Ureter (tissue), 1 donor: ENCODE measurements around the gene TAS1R1. TPM values are rescaled to one million over a fixed set of nuclear protein-coding genes. Genes with fewer than 3 reads are reported as not detected.
"Not testable (repeated sequence)": the region's sequence is repeated elsewhere in the genome, so short reads cannot be mapped to it uniquely, and the experiment has no call there.

Source experiments
- DNase-seq: peaks from one replicate; pipeline ENCODE4 v3.0.0-alpha.2; 2020; ENCODE audit warnings: low spot score
- total RNA-seq: library from RNA; stranded (reverse); gene quantifications from one replicate; pipeline ENCODE4 v1.2.4, GENCODE V29; 2023
- donor health status: DM: yes; HTN: yes; CAD: no.

TAS1R1 gene
- total RNA-seq, 1 donor from 2014 or later, result not detected

DNA sequence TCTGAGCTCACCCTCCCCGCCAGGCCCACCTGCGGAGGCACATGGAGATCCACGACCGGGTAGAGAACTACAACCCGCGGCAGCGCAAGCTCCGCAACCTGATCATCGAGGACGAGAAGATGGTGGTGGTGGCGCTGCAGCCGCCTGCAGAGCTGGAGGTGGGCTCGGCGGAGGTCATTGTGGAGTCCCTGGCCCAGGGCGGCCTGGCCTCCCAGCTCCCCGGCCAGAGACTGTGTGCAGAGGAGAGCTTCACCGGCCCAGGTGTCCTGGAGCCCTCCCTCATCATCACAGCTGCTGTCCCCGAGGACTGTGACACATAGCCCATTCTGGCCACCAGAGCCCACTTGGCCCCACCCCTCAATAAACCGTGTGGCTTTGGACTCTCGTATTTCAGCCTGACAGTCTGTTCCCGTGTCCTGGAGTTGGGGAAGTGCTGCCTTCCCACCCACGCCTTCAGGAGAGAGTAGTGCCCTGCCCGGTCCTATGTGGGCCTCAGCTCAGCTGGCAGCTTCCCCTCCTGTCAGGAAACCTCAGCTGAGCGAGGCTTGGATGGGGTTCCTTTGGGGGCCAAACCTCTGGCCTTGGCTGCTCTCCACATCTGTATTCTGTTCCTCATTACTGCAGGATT is 33.9 kb downstream of the TAS1R1 start:
- DNase-seq, result no peak

DNA sequence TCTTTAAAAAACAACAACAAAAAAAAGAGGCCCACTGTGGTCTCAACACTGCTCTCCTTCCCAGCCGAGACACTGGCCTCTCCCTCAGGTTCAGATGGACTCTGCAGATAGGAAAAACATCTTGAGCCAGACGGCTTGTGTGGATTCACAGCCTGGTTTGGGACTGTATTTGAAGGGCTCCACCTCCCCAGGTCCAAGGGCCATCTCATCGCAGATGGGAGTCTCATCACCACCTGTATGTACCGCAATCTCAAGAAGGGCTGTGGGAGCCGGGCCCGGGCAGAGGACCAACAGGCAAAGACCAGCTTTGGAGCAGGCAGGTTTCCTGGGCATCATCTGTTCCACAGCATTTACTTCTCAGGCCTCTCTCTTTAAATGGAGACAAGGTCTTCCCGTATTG is 34.9 kb downstream of the TAS1R1 start:
- no peak for DNase-seq

DNA sequence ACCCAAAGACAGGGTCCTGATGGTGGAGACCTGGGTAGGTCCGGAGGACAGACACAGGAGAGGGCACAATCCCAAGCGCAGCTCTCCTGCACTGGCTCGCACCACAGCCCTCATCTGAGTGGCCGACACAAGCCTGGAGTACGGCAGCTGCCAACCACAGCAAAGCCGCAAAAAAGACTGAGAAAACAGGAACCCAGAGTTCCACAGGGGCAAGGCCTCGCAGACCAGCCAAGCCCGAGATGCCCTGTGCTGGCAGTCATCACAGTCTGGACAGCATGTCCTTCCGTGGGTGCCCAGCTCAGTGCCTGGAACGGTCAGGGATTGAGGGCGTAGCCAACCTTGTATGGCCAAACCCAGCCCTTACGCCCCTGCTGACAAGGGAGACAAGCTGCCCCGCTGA is 36.1 kb downstream of the TAS1R1 start:
- no peak for DNase-seq

DNA sequence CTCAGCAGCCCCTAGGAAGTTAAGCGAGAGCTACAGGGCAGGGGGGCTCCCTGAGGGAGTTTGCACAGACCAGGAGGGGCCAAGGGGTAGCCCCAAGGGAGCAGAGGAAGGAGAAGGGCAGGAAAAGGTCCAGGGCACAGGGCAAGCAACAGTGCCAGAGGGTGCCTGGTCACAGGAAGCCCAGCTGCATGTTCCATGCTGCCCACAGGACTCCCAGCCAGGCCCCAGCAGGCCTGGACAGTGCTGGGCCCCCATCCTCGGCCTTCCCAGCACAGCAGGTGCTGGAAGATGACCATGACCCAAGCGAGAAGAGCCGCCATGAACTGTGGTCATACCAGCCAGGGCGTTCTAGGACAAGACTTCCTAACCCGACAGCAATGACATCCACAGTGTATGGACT is 36.5 kb downstream of the TAS1R1 start:
- no peak for DNase-seq

DNA sequence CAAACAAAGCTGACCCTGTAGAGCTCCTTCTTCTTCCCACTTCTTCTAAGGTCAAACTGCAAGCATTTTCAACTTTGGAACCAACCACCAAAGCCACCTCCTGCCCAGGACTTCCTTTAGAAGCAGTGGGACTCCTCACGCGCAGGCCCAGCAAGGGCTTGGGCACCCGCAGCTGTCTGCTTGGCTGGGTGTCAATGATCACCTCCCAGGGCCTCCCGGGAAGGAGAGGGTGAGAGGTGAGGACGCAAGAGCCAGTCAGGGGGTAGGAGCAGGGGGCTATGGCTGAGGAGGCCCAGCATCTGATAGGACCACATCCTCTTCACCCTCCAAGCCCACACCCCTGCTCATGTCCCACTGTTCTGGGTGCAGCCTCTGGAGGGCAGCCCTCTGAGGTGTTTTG is 37.3 kb downstream of the TAS1R1 start:
- no peak for DNase-seq

DNA sequence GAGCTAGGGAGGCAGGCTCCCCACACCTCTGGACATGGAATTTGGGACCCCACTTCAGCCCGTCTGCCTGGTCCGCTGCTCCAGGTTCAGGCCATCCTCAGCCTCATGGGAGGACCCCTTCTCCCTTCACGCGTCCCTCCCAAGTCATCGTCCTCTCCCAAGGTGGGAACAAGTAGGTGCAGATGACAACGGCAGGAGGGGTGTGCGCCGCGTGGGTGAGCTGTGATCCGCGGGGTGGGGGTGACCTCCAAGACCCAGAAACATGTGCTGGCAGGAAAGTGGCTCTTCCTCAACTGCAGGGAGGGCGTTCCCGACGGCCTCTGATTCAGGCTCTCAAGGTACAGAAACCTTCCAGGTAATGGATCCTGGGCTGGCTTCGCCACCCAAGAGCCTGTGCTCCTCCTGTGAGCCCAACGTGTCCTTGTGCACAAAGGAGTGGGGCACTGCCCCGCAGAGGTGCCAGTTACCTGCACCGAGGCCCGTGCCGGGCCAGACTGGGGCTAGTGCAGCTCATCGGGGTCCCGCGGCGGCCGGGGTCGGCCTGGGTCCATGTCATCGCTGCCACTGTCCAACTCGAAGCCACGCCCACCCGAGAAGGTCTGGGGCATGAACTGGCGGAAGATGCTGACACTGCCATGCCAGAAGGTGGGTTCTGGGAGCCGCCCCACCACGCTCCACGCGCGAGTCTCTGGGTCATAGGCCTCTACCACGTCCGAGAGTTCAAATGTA is 37.9 kb downstream of the TAS1R1 start:
- DNase-seq, result no peak

DNA sequence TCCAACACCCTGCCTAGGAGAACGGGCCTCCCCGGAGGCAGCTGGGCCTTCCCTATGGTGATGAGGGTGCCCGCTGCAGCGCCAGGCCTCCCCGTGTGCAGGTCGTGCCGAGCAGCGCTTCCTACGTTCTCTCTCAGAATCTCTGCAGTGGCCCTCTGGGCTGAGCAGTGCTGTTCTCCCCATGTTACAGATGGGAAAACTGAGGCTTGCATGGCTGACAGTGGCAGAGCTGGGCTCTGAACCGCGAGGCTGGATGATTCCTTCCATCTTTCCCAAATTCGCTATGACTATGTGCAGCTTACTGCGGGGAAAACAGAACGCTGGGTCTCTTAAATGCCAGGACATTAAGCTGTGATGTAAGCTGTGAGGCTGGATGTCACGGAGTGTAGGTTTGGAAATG is 38.7 kb downstream of the TAS1R1 start:
- DNase-seq, result no peak

DNA sequence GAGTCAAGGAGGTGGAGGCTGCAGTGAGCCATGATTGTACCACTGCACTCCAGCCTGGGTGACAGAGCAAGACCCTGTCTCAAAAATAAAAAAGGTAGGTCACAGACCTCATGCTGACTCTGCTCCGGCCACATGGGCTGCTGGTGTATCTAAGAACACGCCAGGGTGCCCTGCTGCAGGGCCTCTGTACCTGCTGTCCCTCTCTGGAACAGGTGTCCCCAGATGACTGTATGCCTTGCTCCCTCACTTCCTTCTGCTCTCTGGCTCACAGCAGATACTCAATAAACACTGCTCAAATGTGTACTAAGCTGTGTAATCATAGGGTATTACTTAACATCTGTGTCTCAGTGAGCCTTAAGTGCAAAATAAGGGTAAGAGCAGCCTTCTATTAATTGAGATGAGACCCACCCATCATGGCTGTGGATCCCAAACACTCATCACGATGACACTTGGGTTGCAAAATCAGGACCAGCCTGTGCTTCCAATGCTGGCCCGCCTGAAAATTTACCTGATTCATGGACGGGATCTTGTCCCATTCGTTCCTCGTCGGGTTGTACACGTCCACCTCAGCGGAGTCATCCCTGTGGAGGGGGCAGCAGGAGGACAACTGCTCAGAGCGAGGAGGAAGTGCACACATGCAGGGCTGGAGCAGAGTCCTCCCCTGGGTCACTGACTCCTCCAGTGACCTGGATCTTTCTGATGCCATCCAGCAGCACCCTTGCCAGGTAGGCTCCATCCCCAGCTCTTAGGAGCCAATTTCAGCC is 40.1 kb downstream of the TAS1R1 start:
- DNase-seq, result no peak

DNA sequence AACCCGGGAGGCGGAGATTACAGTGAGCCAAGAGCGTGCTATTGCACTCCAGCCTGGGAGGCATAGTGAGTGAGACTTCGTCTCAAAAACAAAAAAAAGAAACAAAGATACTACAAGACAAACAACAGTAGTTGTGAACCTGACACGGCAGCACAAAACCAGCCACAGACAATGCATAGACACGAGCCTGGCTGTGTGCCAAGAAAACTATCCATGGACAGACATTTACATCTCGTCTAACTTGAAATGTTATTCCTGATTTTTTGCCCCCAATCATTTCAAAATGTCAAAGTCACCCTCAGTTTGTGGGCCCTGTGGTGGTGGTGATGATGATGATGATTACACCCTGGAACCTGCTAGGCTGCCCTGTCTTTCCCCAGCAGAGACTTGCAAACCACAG is 41.2 kb downstream of the TAS1R1 start:
- no peak for DNase-seq

DNA sequence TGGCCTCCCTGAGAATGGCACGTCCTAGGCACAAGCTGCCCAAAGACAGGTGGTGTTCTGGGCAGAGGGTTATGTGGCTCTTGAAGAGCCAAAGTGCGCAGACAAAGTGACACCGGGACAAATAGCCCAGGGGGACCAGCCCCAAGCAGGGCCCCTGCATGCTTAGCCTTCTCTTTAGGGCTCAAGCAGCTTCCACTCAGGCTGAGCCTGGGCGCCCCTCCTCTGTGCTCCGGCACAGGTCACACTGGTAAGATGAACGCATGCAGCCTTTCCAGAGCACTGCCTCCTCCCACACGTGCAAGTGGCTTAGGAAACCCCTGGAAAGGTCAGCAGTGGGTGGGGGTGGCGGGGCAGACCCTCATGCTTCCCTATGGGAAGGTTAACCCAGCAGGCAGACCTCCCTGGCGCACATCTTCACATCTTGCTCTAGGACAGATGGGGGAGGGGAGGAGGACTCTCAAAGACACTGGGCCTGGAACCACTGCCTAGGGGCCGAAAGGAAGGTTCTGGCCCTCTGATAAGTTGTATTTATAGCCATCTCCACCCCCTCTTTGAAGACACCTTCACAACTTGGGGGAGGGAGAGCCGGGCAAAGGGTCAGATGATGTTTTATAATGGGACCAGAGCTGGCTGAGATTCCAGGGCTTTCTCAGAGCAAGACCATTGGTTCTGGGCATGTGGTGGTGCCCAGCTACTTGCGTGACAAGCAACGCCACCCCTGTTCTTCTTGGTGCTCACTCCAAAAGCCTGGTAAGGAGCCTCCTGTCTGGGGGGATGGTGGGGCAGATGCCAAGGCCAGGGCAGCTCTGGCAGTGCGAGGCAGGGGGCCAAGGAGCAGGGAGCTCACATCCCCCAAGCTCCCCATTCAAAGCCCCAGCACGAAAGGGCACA is 42.0 kb downstream of the TAS1R1 start:
- no peak for DNase-seq

DNA sequence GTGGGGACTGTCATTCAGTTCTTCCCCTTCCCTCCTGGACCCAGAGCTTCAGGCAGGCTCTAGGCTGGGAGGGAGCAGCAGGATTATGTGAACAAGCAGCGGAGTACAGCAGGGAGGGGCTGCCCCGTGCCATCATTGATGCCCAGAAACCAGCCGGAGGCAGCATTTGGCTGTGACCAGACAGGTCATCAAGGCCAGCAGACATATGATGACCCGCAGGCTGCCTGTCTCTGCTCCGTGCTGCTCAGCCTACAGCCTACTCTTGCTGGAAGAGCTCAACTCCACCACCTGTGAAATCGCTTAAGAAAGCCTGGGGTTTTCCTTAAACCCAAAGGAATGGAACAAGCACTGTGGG is 42.6 kb downstream of the TAS1R1 start:
- DNase-seq, result no peak

DNA sequence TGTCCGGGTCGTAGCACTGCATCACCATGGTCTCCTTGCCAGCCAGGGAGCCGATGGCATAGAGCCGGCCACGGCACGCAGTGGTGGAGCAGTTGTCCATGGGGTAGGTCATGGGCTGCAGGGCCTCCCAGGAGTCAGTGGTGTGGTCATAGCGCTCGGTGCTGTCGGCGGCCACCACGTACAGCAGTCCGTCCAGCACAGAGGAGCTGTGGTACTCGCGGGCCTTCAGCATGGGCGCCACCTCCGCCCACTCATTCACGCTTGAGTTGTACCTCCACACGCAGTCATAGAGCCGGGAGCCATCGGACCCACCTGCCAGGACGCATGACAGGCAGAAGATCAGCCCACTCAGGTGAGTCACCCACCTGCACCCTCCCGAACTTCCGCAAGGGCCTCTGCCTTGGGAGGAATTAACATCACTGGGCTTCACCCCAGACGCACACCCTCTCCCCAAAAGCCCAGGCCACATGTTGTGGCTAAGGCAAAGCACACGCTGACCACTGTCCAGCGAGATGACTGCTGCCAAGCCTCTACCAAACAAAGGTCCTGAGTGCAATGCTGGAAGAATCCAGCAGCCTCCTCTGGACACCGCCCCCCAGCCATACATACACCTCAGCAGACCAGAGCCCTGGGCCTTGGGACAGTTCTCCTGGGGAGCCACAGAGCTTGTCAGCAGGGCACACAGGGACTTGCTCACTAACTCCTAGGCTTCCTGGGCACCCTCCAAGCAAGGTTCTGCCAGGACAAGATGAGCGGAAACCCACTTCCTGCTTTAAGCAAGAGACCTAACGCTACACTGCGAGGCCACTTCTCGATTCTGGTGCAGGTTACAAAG is 44.3 kb downstream of the TAS1R1 start:
- DNase-seq, result no peak

DNA sequence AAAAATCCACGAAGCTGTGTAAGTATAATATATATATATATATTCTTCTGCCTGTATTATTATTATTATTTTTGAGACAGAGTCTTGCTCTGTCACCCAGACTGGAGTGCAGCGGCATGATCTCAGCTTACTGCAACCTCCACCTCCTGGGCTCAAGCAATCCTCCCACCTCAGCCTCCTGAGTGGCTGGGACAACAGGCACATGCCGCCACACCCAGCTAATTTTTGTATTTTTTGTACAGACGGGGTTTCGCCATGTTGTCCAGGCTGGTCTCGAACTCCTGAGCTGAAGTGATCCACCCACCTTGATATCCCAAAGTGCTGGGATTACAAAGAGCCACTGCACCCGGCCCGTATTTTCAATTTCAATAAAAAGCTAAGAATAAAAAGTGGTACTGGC is 44.9 kb downstream of the TAS1R1 start:
- not testable (repeated sequence) for DNase-seq

DNA sequence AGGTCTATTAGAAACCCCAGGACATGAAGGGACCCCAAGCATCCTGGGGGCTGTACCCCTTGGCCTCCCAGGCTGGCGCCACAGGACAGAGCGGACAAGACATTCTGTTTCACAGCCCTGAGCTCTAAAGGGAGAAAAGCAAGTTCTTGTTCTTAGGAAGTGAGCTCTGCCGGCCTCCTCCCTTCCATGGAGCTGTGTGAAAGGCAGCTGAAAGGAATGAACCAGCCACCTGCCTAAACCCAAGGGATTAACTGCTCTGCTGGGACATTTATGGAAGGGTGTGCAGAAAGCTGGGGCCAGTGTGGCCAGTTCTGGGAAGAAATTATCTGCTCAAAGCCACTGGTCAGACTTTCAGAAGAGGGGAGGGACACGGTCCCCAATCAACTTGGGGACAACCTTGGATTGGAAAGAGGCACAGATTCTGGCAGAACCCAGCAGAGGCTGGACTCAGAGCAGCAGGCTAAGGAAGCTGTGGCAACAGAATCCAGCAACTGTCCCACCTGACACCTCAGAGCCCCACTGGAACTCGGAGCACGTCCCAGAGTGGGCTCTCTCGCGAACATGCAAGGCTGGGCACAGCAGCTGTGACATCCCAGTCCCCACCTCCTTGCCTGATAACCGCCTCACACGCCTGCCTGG is 45.4 kb downstream of the TAS1R1 start:
- DNase-seq, result no peak

DNA sequence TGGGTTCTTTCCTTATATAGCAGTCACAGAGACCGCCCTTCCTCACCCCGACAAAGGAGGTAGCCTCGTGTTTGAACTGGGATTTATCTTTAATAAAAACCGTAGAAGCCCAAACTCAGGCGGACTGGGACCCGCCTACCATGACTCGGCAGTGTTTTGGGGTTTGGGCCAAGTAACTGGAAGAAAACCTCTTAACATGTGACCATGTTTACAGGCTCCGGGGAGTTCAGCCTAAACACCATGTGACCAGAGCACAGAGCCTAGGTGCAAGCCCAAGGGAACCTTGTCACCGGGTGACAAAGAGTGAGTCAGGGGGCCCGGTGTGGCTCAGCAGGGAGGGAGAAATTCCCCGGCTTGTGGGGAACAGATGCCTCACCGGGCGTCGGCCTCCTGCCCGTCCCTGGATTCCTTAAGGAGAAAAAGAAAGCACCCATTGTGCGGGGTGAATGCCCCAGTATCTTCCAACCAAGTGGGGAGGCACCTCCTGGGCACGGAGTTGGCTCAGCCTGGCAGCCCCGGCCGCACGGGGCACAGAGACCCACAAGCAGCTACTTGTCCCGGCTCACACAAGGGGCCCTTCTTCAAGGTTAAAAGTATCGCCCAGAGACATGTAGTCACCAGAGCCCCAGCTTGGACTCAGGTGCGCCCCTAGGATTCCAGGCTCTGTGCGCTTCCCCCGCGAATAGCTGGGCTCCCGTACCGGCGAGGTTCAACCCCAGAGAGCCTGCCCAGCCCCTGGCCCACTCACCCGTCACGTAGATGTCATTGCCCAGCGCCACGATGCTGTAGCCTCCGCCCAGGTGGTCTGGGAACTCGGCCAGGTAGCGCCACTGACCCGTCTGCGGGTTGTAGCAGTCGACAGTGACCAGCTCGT is 46.2 kb downstream of the TAS1R1 start:
- peak; percentile 87 for DNase-seq

DNA sequence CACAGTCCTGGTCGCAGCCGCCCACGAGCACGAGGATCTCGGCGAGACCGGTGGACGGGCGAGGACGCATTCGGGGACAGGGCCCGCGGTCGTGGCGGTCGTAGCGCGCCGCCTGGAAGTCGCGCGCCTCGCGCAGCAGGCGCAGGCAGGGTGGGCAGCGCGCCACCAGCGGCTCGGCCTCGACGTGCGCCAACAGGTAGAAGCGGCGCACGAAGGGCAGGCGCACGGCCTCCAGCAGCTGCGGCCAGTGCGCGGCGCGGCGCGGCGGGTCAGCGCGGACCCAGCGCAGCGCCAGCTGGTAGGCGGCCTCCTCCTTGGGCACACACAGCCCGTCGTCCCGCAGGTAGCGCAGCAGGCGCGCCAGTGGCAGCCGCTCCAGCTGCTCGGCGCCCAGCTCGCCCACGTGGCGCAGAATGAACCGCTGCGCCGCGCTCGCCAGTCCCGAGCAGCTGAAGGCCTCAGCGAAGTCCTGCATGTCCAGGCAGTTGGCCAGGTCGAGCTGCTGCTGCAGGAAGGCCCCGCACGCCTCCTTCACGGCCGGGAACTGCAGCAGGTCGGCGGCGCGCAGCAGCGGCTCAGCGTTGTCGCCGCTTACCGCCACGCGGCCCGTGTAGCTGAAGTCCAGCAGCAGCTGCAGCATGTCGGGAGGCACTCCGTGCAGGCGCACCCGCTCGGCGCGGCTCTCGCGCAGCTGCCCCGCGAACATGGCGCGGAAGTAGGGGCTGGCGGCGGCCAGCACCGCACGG is 47.0 kb downstream of the TAS1R1 start:
- no peak for DNase-seq

DNA sequence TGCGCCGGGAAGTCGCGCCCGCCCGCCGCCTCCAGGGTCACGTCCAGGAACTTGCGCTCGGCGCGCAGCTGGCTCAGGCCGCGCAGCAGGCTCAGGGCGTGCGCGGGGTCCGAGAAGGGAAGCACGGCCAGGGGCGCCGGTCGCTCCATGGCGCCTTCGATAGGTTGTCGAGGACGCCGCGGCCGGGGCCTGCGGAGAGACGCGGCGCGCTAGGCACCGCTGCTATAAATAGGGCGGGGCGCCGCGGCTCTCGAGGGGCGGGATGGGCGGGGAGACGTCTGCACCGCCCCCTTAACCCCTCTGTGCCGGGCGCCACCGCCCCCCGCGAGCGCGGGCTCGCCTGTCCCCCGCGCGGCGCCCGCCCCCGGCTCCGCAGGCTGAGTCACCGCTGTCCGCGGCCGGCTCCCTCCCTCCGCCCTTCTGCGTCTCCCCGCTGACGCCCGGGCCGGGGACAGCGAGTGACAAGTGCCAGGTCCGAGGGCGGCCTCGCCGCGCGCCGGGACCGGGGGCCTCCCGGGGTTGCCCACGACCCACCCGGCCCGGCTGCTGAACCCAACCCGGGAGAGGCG is 47.6 kb downstream of the TAS1R1 start, which contains the start of gene KLHL21:
Gene KLHL21, minus strand, starts transcription at position 201 of the 569 bp plus-strand sequence. Its CDS starts 52 bp downstream, at position 149.
- DNase-seq, result peak; percentile 92

DNA sequence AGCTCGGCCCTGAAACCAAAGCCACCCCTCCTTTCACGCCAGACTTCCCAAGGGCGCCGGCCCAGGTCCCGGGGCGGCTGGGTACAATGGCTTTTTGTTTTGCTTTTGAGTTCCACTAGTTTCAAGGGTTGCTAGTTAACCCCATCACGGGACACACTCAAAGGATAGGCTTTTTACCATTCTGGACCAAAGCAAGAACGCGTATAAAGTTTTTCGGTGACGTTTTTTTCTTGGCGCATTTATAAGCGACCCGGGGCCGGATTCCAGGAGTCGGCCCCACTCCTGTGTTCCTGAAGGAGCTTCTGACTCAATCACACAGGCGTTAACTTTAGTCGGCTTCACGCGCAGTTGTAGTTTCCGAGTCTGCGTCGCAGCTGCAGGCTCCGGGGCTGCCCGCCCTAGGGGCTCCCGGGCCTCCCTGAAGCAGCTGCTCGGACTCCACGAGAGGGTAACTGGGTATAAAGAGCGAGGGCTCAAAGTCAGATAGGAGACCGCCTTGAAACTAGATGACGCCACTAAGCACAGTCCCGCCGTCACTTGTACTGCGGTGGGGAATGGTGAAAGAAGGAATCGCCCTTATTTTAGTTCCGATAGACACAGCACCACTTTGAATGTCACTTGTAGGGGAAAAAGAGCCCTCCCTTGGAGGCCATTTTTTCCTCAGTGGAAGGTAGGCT is 48.3 kb downstream of the TAS1R1 start:
- no peak for DNase-seq
